HepG2 (cell line): ENCODE results near the gene MYO1B. TPM values are rescaled to one million over a fixed set of nuclear protein-coding genes. Genes with fewer than 3 reads are reported as not detected.

Source experiments
- CEBPG ChIP-seq: IDR thresholded peaks from 2 replicates; pipeline ENCODE4 v1.6.1; 2016
- CENPT ChIP-seq: sonication (generic); formaldehyde crosslinking; IDR thresholded peaks from 2 replicates; pipeline ENCODE4 v1.8.0; 2022; ENCODE audit warnings: low read depth, mild to moderate bottlenecking, moderate library complexity, missing genetic modification reagents
- ELF3 ChIP-seq: IDR thresholded peaks from 2 replicates; pipeline ENCODE4 v1.6.1; 2016; ENCODE audit warnings: missing genetic modification reagents, missing compliant biosample characterization
- FOXA3 ChIP-seq: IDR thresholded peaks from 2 replicates; pipeline ENCODE4 v1.6.1; 2016; ENCODE audit warnings: missing genetic modification reagents, missing compliant biosample characterization
- GATA4 ChIP-seq: sonication (generic); IDR thresholded peaks from 2 replicates; pipeline ENCODE4 v1.6.1; 2016; ENCODE audit warnings: antibody characterized with exemption, low read depth, borderline replicate concordance
- HNRNPH1 ChIP-seq: fragments of 200-400 bp; formaldehyde crosslinking; optimal IDR thresholded peaks from 2 replicates; pipeline ENCODE3; 2017; ENCODE audit warnings: mild to moderate bottlenecking, low read depth, low read length
- ISL2 ChIP-seq: sonication (generic); formaldehyde crosslinking; IDR thresholded peaks from 2 replicates; pipeline ENCODE4 v1.5.0; 2020; ENCODE audit warnings: missing genetic modification reagents
- KLF15 ChIP-seq: sonication (generic); formaldehyde crosslinking; IDR thresholded peaks from 2 replicates; pipeline ENCODE4 v1.8.1; 2023; ENCODE audit warnings: borderline replicate concordance, mild to moderate bottlenecking, inconsistent platforms, missing genetic modification reagents, mixed read lengths
- RXRA ChIP-seq: sonication (generic); formaldehyde crosslinking; IDR thresholded peaks from 2 replicates; pipeline ENCODE4 v1.5.1; 2020; ENCODE audit warnings: missing genetic modification reagents
- SNAI1 ChIP-seq: sonication (generic); formaldehyde crosslinking; IDR thresholded peaks from 2 replicates; pipeline ENCODE4 v1.5.0; 2020; ENCODE audit warnings: mild to moderate bottlenecking, missing genetic modification reagents, borderline replicate concordance
- TARDBP ChIP-seq: sonication (generic); formaldehyde crosslinking; IDR thresholded peaks from 2 replicates; pipeline ENCODE4 v1.8.0; 2022; ENCODE audit warnings: mild to moderate bottlenecking, missing genetic modification reagents
- TBX2 ChIP-seq: sonication (generic); formaldehyde crosslinking; IDR thresholded peaks from 2 replicates; pipeline ENCODE4 v1.5.0; 2020; ENCODE audit warnings: missing genetic modification reagents, mild to moderate bottlenecking, borderline replicate concordance
- TRIM24 ChIP-seq: sonication (generic); formaldehyde crosslinking; IDR thresholded peaks from 2 replicates; pipeline ENCODE4 v1.8.0; 2022; ENCODE audit warnings: mild to moderate bottlenecking, missing genetic modification reagents
- ZNF12 ChIP-seq: sonication (generic); formaldehyde crosslinking; IDR thresholded peaks from 2 replicates; pipeline ENCODE4 v1.5.0; 2020; ENCODE audit warnings: missing genetic modification reagents
- ZNF263 ChIP-seq: sonication (generic); formaldehyde crosslinking; IDR thresholded peaks from 2 replicates; pipeline ENCODE4 v1.4.0; 2020; ENCODE audit warnings: missing genetic modification reagents
- ZNF350 ChIP-seq: sonication (generic); formaldehyde crosslinking; IDR thresholded peaks from 2 replicates; pipeline ENCODE4 v1.4.0; 2020; ENCODE audit warnings: mild to moderate bottlenecking, low read depth, missing genetic modification reagents, borderline replicate concordance
- ZNF878 ChIP-seq: sonication (generic); formaldehyde crosslinking; IDR thresholded peaks from 2 replicates; pipeline ENCODE4 v1.8.1; 2023; ENCODE audit warnings: mild to moderate bottlenecking, missing genetic modification reagents, moderate library complexity
- polyA plus RNA-seq, 8 experiments: library from polyadenylated mRNA; depleted of rRNA in 3 of 8; stranded (reverse) in 7 of 8; unstranded in 1 of 8; fragments of >200 nt; fragmentation: Illumina TruSeq in 4 of 8; extraction: Trizol in 4 of 8; gene quantifications; 2 replicates each; pipeline versions ENCODE4 v1.2.1 to v1.2.3, GENCODE V29; 2011 to 2016; ENCODE audit warnings: low read depth in 4 of 8, missing spikeins in 1 of 8, mixed read lengths in 1 of 8; ENCODE audit not compliant: insufficient read depth in 1 of 8
- total RNA-seq, 5 experiments: library from RNA; depleted of rRNA; stranded (reverse); fragments of >200 nt; fragmentation: Illumina TruSeq; extraction: Trizol; gene quantifications; 2 replicates each; pipeline ENCODE4 v1.2.3, GENCODE V29; 2016; ENCODE audit warnings: low read depth in 1 of 5
- TF ChIP-seq, protein P1 (sequence below): sonication (generic); formaldehyde crosslinking; IDR thresholded peaks from 2 replicates; pipeline ENCODE4 v1.8.1; 2023; ENCODE audit warnings: mild to moderate bottlenecking, missing genetic modification reagents, borderline replicate concordance
- TF ChIP-seq, protein P2 (sequence below): sonication (generic); formaldehyde crosslinking; IDR thresholded peaks from 2 replicates; pipeline ENCODE4 v1.9.0; 2021; ENCODE audit warnings: missing genetic modification reagents, borderline replicate concordance
- TF ChIP-seq, protein P3 (sequence below): sonication (generic); formaldehyde crosslinking; IDR thresholded peaks from 2 replicates; pipeline ENCODE4 v1.4.0; 2020; ENCODE audit warnings: mild to moderate bottlenecking, missing genetic modification reagents
- TF ChIP-seq, protein P4 (sequence below): sonication (generic); formaldehyde crosslinking; IDR thresholded peaks from 2 replicates; pipeline ENCODE4 v1.8.1; 2023; ENCODE audit warnings: missing genetic modification reagents, mild to moderate bottlenecking, borderline replicate concordance
- TF ChIP-seq, protein P5 (sequence below): sonication (generic); formaldehyde crosslinking; IDR thresholded peaks from 2 replicates; pipeline ENCODE4 v1.5.0; 2020; ENCODE audit warnings: missing genetic modification reagents, mild to moderate bottlenecking, borderline replicate concordance
- TF ChIP-seq, protein P6 (sequence below): sonication (generic); formaldehyde crosslinking; IDR thresholded peaks from 2 replicates; pipeline ENCODE4 v1.5.1; 2020; ENCODE audit warnings: mild to moderate bottlenecking, moderate library complexity, missing genetic modification reagents

The MYO1B gene
- total and polyA plus RNA-seq, 2 of the 13 experiments (the other 11 are each of a cell fraction or from before 2014, with no cell fraction given) = 36.9 to 89.8 TPM

DNA sequence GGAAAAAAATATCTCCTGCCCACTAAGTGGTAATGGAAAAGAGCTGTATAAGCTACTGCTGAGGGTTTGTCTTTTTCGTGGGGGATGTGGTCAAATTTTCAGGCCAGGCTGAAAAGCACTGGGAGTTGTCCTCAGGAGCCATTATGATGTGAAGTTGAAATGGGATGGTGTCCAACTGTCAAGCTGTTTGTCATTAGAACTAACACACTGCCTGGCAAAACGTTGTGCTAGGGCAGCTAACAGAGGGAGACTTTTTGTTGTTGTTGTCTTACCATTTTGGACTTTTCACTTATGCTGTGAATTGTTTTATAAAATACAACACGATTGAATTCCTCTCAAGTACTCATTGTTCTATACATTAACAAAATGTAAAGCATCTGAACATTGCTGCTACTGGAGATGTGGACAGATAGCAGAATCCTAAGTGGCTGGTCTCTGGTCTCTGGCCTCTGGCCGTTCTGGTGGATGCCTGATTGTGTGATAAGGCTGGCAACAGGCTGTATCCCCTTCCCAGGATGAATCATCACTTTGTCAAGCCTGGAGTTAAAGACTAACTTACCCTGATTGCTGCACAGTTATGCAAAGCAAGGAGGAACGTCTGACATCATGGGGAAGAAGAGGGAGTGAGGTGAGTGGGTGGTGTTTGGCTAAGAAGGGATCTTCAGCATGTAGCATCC, 2.3 kb downstream of the MYO1B start (continued):
- TF ChIP-seq, protein P1, sequence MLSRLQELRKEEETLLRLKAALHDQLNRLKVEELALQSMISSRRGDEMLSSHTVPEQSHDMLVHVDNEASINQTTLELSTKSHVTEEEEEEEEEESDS (CRISPR knock-in tag) = no peak
- TF ChIP-seq, protein P2, sequence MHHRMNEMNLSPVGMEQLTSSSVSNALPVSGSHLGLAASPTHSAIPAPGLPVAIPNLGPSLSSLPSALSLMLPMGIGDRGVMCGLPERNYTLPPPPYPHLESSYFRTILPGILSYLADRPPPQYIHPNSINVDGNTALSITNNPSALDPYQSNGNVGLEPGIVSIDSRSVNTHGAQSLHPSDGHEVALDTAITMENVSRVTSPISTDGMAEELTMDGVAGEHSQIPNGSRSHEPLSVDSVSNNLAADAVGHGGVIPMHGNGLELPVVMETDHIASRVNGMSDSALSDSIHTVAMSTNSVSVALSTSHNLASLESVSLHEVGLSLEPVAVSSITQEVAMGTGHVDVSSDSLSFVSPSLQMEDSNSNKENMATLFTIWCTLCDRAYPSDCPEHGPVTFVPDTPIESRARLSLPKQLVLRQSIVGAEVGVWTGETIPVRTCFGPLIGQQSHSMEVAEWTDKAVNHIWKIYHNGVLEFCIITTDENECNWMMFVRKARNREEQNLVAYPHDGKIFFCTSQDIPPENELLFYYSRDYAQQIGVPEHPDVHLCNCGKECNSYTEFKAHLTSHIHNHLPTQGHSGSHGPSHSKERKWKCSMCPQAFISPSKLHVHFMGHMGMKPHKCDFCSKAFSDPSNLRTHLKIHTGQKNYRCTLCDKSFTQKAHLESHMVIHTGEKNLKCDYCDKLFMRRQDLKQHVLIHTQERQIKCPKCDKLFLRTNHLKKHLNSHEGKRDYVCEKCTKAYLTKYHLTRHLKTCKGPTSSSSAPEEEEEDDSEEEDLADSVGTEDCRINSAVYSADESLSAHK (CRISPR knock-in tag) = no peak
- peak; percentile 59; the same call in 1 of the 2 replicates for TF ChIP-seq RXRA (CRISPR knock-in tag)
- no peak; the same call in 1 of the 2 replicates for TF ChIP-seq ZNF350
- TF ChIP-seq ZNF263 (CRISPR knock-in tag) = peak; percentile 71
- peak; percentile 74; the same call in 1 of the 2 replicates for TF ChIP-seq GATA4
- TF ChIP-seq, protein P3, sequence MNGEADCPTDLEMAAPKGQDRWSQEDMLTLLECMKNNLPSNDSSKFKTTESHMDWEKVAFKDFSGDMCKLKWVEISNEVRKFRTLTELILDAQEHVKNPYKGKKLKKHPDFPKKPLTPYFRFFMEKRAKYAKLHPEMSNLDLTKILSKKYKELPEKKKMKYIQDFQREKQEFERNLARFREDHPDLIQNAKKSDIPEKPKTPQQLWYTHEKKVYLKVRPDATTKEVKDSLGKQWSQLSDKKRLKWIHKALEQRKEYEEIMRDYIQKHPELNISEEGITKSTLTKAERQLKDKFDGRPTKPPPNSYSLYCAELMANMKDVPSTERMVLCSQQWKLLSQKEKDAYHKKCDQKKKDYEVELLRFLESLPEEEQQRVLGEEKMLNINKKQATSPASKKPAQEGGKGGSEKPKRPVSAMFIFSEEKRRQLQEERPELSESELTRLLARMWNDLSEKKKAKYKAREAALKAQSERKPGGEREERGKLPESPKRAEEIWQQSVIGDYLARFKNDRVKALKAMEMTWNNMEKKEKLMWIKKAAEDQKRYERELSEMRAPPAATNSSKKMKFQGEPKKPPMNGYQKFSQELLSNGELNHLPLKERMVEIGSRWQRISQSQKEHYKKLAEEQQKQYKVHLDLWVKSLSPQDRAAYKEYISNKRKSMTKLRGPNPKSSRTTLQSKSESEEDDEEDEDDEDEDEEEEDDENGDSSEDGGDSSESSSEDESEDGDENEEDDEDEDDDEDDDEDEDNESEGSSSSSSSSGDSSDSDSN = no peak
- TF ChIP-seq ELF3 (CRISPR knock-in tag) = peak; percentile 89
- TF ChIP-seq TRIM24 (CRISPR knock-in tag) = no peak
- TF ChIP-seq CEBPG (CRISPR knock-in tag) = peak; percentile 94
- peak; percentile 95 for TF ChIP-seq ZNF878 (CRISPR knock-in tag)
- TF ChIP-seq TARDBP (CRISPR knock-in tag) = peak; percentile 96
- TF ChIP-seq, protein P4, sequence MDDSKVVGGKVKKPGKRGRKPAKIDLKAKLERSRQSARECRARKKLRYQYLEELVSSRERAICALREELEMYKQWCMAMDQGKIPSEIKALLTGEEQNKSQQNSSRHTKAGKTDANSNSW (CRISPR knock-in tag) = no peak
- TF ChIP-seq ISL2 = peak; percentile 25; the same call in 1 of the 2 replicates
- TF ChIP-seq SNAI1 (CRISPR knock-in tag) = 0 out of 2 replicates have a peak, but pooled peaks have one; percentile 63
- no peak for TF ChIP-seq HNRNPH1
- peak; percentile 81 for TF ChIP-seq FOXA3 (CRISPR knock-in tag)
- peak; percentile 86 for TF ChIP-seq TBX2 (CRISPR knock-in tag)
- no peak for TF ChIP-seq CENPT (CRISPR knock-in tag)
- TF ChIP-seq, protein P5, sequence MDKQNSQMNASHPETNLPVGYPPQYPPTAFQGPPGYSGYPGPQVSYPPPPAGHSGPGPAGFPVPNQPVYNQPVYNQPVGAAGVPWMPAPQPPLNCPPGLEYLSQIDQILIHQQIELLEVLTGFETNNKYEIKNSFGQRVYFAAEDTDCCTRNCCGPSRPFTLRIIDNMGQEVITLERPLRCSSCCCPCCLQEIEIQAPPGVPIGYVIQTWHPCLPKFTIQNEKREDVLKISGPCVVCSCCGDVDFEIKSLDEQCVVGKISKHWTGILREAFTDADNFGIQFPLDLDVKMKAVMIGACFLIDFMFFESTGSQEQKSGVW (CRISPR knock-in tag) = no peak
- TF ChIP-seq ZNF12 (CRISPR knock-in tag) = peak; percentile 79; the same call in 1 of the 2 replicates
- no peak for TF ChIP-seq KLF15
- TF ChIP-seq, protein P6, sequence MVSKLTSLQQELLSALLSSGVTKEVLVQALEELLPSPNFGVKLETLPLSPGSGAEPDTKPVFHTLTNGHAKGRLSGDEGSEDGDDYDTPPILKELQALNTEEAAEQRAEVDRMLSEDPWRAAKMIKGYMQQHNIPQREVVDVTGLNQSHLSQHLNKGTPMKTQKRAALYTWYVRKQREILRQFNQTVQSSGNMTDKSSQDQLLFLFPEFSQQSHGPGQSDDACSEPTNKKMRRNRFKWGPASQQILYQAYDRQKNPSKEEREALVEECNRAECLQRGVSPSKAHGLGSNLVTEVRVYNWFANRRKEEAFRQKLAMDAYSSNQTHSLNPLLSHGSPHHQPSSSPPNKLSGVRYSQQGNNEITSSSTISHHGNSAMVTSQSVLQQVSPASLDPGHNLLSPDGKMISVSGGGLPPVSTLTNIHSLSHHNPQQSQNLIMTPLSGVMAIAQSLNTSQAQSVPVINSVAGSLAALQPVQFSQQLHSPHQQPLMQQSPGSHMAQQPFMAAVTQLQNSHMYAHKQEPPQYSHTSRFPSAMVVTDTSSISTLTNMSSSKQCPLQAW (CRISPR knock-in tag) = peak; percentile 94
